Spleen (tissue), 7 donors: ENCODE data around the gene IL1R2.
"Not testable (repeated sequence)": the region's sequence is repeated elsewhere in the genome, so short reads cannot be mapped to it uniquely, and the experiment has no call there.

Experiments
- POLR2A ChIP-seq, 3 donors: fragments of 450-650 bp; IDR thresholded peaks; one replicate each; pipeline ENCODE4 v1.5.1; 2017; ENCODE audit warnings: antibody characterized with exemption in 3 of 3, mild to moderate bottlenecking in 1 of 3
- TF ChIP-seq, protein P1 (sequence below), 11 experiments: fragments of 200-600 bp in 7 of 11; fragments of 450-650 bp in 4 of 11; sonication (generic) in 4 of 11; IDR thresholded peaks in 8 of 11; conservative IDR thresholded peaks in 3 of 11; 1 replicate in 7 of 11; 2 replicates in 4 of 11; pipeline versions ENCODE4 v1.4.0 to v1.8.0; 2016 to 2021; ENCODE audit warnings: antibody characterized with exemption in 11 of 11, inconsistent platforms in 4 of 11, mild to moderate bottlenecking in 1 of 11
- donor health status: DM: no; HTN: no; CAD: no; lungs with moderate emphysema.
- donor health status: DM: no; HTN: no; CAD: no.
- donor health status: DM: no; HTN: no; CAD: no.

- TF ChIP-seq, protein P1, sequence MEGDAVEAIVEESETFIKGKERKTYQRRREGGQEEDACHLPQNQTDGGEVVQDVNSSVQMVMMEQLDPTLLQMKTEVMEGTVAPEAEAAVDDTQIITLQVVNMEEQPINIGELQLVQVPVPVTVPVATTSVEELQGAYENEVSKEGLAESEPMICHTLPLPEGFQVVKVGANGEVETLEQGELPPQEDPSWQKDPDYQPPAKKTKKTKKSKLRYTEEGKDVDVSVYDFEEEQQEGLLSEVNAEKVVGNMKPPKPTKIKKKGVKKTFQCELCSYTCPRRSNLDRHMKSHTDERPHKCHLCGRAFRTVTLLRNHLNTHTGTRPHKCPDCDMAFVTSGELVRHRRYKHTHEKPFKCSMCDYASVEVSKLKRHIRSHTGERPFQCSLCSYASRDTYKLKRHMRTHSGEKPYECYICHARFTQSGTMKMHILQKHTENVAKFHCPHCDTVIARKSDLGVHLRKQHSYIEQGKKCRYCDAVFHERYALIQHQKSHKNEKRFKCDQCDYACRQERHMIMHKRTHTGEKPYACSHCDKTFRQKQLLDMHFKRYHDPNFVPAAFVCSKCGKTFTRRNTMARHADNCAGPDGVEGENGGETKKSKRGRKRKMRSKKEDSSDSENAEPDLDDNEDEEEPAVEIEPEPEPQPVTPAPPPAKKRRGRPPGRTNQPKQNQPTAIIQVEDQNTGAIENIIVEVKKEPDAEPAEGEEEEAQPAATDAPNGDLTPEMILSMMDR (IDR thresholded peaks at IDR 0.05 in 8 of 11, conservative IDR thresholded peaks at IDR 0.05 in 3 of 11) = not testable (repeated sequence)
- TF ChIP-seq POLR2A (IDR thresholded peaks at IDR 0.05) = not testable (repeated sequence)
These were observed 76.4 kb downstream of the IL1R2 start for GRCh38 chr2:102068126-102068525.
